Measurements from ENCODE around the gene FTSJ1.

Gene FTSJ1

DNA sequence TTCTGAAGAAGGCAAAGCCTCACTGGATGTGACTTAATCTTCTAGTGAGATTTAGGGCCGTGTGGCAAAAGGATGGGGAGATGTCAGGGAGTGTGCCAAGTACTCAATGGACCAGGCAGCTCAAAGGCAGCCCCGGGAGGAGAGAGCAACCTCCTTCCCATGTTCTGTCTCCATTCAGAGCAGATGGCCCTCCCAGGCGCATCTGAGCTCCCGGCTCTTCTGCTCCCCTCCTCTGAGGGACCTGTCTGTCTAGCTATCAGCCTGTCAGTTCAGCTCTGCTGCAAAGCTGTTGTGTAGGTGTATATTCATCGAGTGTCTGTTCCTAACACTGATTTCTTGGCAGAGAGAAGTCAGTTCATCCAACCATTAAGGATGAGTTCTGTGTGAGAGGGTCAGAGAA, 21.9 kb downstream of the FTSJ1 start:
- H3K4me3 ChIP-seq (ENCODE audit: low read length), result no peak overlapping the region
- TF ChIP-seq CTCF (conservative IDR thresholded peaks at IDR 0.05; ENCODE audit: low read depth, low read length), result no peak
- DNase-seq (ENCODE audit: low read depth), result no peak

DNA sequence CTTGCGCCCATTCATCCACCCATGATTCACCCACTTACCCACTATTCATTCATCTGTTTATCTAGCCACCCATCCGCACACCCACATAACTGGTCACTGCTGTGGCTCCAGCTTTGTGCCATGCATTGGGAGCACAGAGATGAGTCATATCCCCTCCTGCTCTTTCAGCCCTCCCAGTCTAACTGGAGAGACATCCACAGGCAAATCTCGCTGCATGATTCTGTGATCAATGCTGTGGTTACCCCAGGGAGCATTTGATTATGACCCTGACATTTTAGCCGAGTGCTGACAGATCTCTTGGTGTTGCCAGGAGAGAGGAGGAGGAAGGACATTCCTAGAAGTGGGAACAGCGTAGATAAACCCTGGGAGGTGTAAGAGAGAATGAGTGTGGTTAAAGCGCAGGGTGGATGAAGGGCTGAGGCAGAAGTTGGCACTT, 22.4 kb downstream of the FTSJ1 start:
- TF ChIP-seq CTCF (conservative IDR thresholded peaks at IDR 0.05; ENCODE audit: low read depth, low read length), result no peak
- DNase-seq (ENCODE audit: low read depth), result no peak
- no peak overlapping the region for H3K4me3 ChIP-seq (ENCODE audit: low read length)

GRCh38 chrX:48504261-48504660, 28.3 kb downstream of the FTSJ1 start:
- H3K4me3 ChIP-seq (ENCODE audit: low read length), result no peak overlapping the region
- DNase-seq (ENCODE audit: low read depth), result no peak
- no peak for TF ChIP-seq CTCF (conservative IDR thresholded peaks at IDR 0.05; ENCODE audit: low read depth, low read length)

DNA sequence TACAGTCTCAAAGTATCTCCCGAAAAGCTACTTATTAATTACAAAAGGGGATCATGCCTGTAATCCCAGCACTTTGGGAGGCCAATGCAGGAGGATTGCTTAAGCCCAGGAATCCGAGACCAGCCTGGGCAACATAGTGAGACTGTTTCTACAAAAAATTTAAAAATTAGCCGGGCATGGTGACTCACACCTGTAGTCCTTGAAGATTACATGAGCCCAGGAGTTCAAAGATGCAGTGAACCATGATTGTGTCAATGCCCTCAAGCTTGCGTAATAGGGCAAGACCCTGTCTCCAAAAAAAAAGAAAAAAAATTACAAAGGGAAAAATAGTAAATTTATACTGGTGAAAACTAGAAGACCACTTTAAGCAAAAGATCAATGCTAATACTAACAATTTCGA, 29.5 kb downstream of the FTSJ1 start:
- no peak for DNase-seq (ENCODE audit: low read depth)
- H3K4me3 ChIP-seq (ENCODE audit: low read length), result no peak overlapping the region
- no peak for TF ChIP-seq CTCF (conservative IDR thresholded peaks at IDR 0.05; ENCODE audit: low read depth, low read length)

GRCh38 chrX:48507246-48507645, 31.2 kb downstream of the FTSJ1 start:
- H3K4me3 ChIP-seq (ENCODE audit: low read length), result no peak overlapping the region
- DNase-seq (ENCODE audit: low read depth), result no peak
- no peak for TF ChIP-seq CTCF (conservative IDR thresholded peaks at IDR 0.05; ENCODE audit: low read depth, low read length)

GRCh38 chrX:48508400-48509244, 32.6 kb downstream of the FTSJ1 start, which contains the start of gene PORCN:
Gene PORCN (plus strand): TSS chrX:48508992. CDS start chrX:48509821, 829 bp downstream.
- peak within 1 kb of the TSS; percentile 71 for H3K4me3 ChIP-seq (ENCODE audit: low read length)
- no peak for DNase-seq (ENCODE audit: low read depth)
- no peak for TF ChIP-seq CTCF (conservative IDR thresholded peaks at IDR 0.05; ENCODE audit: low read depth, low read length)

DNA sequence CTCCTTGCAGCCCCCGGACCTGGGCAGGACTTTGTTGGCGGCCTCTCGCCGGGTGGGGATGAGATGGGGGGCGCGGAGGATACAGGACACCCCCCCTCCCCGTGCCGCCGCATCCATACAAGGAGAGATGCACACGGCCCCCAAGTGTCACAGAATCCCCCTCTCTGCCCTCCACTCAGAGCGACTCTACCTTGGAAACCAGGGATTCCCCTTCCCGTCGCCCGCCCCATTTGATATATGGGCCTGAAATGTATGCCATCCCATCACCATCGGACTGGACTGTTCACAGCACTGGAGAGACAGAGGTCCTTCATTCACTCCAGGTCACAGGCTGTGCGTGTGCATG, 33.2 kb downstream of the FTSJ1 start:
- H3K4me3 ChIP-seq (ENCODE audit: low read length), result peak overlapping the region; percentile 71
- no peak for TF ChIP-seq CTCF (conservative IDR thresholded peaks at IDR 0.05; ENCODE audit: low read depth, low read length)
- DNase-seq (ENCODE audit: low read depth), result no peak
